Right atrium auricular region (tissue), 2 donors: ENCODE data around the gene FKBP3. TPM values are rescaled to one million over a fixed set of nuclear protein-coding genes. Genes with fewer than 3 reads are reported as not detected.

Source experiments
- DNase-seq: peaks from one replicate; pipeline ENCODE4 v3.0.0-alpha.2; 2019; ENCODE audit warnings: low spot score
- H3K27ac ChIP-seq, 2 donors: fragments of 200-600 bp; sonication (generic); 1 replicate in 1 of 2; 2 replicates in 1 of 2; pipeline ENCODE4 v1.5.1; 2016 to 2019
- H3K27me3 ChIP-seq, 2 donors: fragments of 200-600 bp; sonication (generic); one replicate each; pipeline versions ENCODE4 v1.5.1 to v1.6.0; 2017 to 2019
- H3K36me3 ChIP-seq: fragments of 200-600 bp; sonication (generic); one replicate; pipeline ENCODE4 v1.5.1; 2016
- H3K4me1 ChIP-seq, 2 donors: fragments of 200-600 bp; sonication (generic); one replicate each; pipeline versions ENCODE4 v1.5.1 to v1.6.0; 2017 to 2019
- H3K4me3 ChIP-seq, 2 donors: fragments of 200-600 bp; sonication (generic); 1 replicate in 1 of 2; 2 replicates in 1 of 2; pipeline ENCODE4 v1.5.1; 2017 to 2019; ENCODE audit warnings: mild to moderate bottlenecking in 1 of 2, moderate library complexity in 1 of 2
- H3K9me3 ChIP-seq, 2 donors: fragments of 200-600 bp; sonication (generic); one replicate each; pipeline ENCODE4 v1.5.1; 2019
- CTCF ChIP-seq, 2 donors: fragments of 200-600 bp; sonication (generic); IDR thresholded peaks; one replicate each; pipeline ENCODE4 v1.5.1; 2019; ENCODE audit warnings: antibody characterized with exemption in 2 of 2
- total RNA-seq, 2 donors: library from RNA; depleted of rRNA; stranded (reverse); fragments of >200 nt; gene quantifications; one replicate each; pipeline ENCODE4 v1.1.0, GENCODE V29; 2016

FKBP3 gene
- total RNA-seq, 2 donors from 2014 or later, result 45.5 to 72.3 TPM

DNA sequence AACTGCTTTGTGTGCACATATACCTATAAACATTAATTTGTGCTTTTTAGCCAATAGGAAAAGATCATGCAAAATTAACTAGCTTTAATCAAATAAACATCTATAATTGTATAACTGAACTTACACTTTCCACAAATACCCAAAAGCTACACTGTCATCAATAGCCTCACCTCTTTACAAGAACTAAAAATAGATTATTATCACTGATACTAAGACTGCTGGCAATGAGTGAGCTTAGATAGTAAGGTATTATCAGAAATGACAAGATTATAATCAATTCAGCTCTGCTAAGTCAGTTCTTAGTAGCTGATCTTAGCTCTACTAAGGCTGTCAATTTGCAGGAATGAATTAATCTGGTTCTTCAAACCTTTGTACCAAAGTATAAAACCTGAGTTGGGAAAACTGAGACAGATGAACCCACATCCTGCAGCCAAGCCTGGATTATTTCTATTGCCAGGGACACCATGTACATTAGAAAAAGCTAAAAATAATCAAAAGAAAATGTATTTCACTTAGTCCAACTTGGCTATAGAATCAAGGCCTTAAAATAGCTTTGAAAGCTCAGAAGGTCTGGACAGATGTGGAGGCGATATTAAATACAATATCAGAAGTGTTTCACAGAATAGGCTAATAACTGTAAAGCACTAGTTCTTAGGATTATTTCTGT lies 5.2 kb downstream of the FKBP3 start:
- Histone ChIP-seq H3K9me3 (no peaks in the 10 kb centered on the region), H3K4me1 (peaks cover 0 to 13% of the 10 kb centered on the region in 2 donors), H3K27ac (no peak overlapping the region), H3K36me3 (peaks cover 2% of the 10 kb centered on the region), H3K27me3 (no peaks in the 10 kb centered on the region), H3K4me3 (no peak overlapping the region)
- no peak for DNase-seq
- no peak for TF ChIP-seq CTCF (IDR thresholded peaks at IDR 0.05)

DNA sequence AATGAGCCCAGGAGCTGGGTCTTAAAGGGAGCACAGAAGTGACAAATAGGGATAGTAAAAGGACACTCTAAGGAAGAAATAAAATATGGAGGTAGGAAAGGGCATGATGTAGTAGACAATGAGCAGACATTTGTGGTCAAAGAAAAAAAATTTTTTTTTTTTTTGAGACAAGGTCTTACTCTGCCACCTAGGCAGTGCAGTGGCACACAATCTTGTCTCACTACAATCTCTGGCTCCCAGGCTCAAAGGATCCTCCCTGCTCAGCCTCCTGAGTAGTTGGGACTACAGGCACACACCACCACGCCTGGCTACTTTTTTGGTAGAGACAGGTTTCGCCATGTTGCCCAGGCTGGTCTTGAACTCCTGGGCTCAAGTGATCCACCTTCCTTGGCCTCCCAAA lies 8.5 kb downstream of the FKBP3 start:
- Histone ChIP-seq H3K4me3 (no peak overlapping the region), H3K27ac (no peak overlapping the region), H3K36me3 (peaks cover 24% of the 10 kb centered on the region), H3K9me3 (no peaks in the 10 kb centered on the region), H3K4me1 (no peaks in the 10 kb centered on the region), H3K27me3 (no peaks in the 10 kb centered on the region)
- DNase-seq, result no peak
- TF ChIP-seq CTCF (IDR thresholded peaks at IDR 0.05), result no peak

DNA sequence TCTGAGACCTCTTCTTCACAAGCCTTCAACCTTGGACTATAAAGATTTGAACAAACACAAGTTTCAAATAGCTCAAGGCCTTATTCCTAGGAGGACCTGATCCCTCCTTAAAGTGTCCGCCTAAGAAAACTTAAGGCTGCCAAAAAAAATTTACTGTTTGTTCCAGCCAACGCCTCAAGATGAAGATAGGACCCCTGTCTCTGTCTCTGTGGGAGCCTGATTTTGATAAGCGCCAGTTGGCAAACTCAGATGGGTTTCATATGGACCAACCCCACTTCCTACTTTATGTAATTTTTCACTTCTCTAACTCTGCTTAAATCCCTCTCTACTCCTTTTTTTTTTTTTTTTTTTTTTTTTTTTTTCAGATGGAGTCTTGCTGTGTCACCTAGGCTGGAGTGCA lies 11.0 kb downstream of the FKBP3 start:
- Histone ChIP-seq H3K27ac (no peak overlapping the region), H3K27me3 (no peaks in the 10 kb centered on the region), H3K4me3 (no peak overlapping the region), H3K36me3 (peaks cover 49% of the 10 kb centered on the region), H3K4me1 (no peaks in the 10 kb centered on the region), H3K9me3 (no peaks in the 10 kb centered on the region)
- TF ChIP-seq CTCF (IDR thresholded peaks at IDR 0.05), result no peak
- DNase-seq, result no peak

GRCh38 chr14:45120096-45120495 lies 14.2 kb downstream of the FKBP3 start:
- Histone ChIP-seq H3K4me3 (no peak overlapping the region), H3K27ac (no peak overlapping the region), H3K27me3 (no peaks in the 10 kb centered on the region), H3K36me3 (peaks cover 80% of the 10 kb centered on the region), H3K9me3 (no peaks in the 10 kb centered on the region), H3K4me1 (no peaks in the 10 kb centered on the region)
- no peak for TF ChIP-seq CTCF (IDR thresholded peaks at IDR 0.05)
- DNase-seq, result no peak

DNA sequence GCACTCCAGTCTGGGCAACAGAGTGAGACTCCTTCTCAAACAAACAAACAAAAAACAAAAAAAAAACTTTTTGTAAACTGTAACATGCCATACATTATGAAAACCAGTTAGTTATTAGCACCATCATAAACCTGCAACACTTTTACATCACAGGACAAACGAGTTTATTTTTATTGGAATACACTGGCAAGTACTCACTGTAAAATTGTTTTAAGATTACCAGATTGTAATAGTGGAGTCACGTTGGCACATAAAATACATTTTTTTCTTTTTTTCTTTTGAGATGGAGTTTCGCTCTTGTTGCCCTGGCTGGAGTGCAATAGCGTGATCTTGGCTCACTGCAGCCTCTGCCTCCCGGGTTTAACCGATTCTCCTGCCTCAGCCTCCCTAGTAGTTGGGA lies 15.7 kb downstream of the FKBP3 start:
- Histone ChIP-seq H3K27me3 (no peaks in the 10 kb centered on the region), H3K4me1 (no peaks in the 10 kb centered on the region), H3K4me3 (no peak overlapping the region), H3K27ac (no peak overlapping the region), H3K9me3 (no peaks in the 10 kb centered on the region), H3K36me3 (peaks cover 86% of the 10 kb centered on the region)
- no peak for DNase-seq
- TF ChIP-seq CTCF (IDR thresholded peaks at IDR 0.05), result no peak

- no peak for TF ChIP-seq CTCF (IDR thresholded peaks at IDR 0.05)
- no peak overlapping the region for H3K27ac ChIP-seq
- DNase-seq, result no peak
- no peaks in the 10 kb centered on the region for H3K9me3 ChIP-seq
- H3K4me3 ChIP-seq, result no peak overlapping the region
- H3K36me3 ChIP-seq, result peaks cover 86% of the 10 kb centered on the region
- no peaks in the 10 kb centered on the region for H3K27me3 ChIP-seq
- no peaks in the 10 kb centered on the region for H3K4me1 ChIP-seq
Measured at GRCh38 chr14:45114327-45114726, 20.0 kb downstream of the FKBP3 start.
